Measurements from ENCODE around the gene TDRD3.

TDRD3 gene

DNA sequence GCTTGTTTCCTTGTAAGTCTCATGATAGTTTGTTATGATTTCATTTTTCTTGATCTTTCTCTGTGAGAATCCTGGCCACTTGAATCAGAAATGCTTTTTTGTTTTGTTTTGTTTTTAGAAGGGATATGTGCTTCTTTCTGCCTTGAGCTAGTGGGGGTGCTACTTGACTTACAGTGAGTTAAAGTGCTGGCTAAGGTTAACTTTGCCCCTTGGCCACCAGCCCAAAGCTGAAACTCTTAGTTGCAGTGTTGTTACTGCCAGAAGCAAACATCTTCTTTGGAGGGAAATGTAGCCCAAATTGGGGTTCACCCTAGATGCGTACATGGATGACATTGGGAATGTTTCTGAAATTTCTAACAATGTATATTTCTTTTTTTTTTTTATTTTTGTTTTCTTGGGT is 57.4 kb downstream of the TDRD3 start:
- WGBS: 100% methylated on average over 1 of the region's 1 CpG
- Histone ChIP-seq H3K36me3 (ENCODE audit: insufficient read depth, low read length) (0 out of 2 replicates have a peak, but pooled peaks cover 2% of the 10 kb centered on the region), H3K4me3 (ENCODE audit: low read length) (no peak overlapping the region), H3K27ac (ENCODE audit: low read depth, low read length) (no peak overlapping the region), H3K27me3 (ENCODE audit: insufficient read depth, low read length) (no peaks in the 10 kb centered on the region), H3K4me1 (ENCODE audit: insufficient read depth, low read length) (peaks cover 16% of the 10 kb centered on the region), H3K9ac (ENCODE audit: low read depth, low read length) (no peak overlapping the region), H3K9me3 (ENCODE audit: insufficient read depth, low read depth, low read length) (no peaks in the 10 kb centered on the region)

DNA sequence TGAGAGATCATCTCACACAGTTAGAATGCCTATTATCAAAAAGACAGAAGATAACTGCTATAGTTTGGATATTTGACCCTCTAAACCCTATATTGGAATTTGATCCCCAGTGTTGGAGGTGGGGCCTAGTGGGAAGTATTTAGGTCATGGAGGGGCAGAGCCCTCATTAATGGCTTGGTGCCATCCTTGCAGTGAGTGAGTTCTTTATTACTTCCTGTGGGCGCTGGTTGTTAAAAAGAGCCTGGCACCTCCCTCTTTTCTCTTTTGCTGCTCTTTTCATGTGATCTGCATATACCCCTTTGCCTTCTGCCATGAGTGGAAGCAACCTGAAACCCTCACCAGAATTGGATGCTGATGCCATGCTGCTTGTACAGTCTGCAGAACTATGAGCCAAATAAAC is 66.8 kb downstream of the TDRD3 start:
- no peaks in the 10 kb centered on the region for H3K27me3 ChIP-seq (ENCODE audit: insufficient read depth, low read length)
- WGBS: 89% methylated on average over 1 of the region's 1 CpG
- H3K27ac ChIP-seq (ENCODE audit: low read depth, low read length): no peak overlapping the region
- H3K9ac ChIP-seq (ENCODE audit: low read depth, low read length): no peak overlapping the region
- peaks cover 4% of the 10 kb centered on the region; the same call in 1 of the 2 replicates for H3K36me3 ChIP-seq (ENCODE audit: insufficient read depth, low read length)
- H3K9me3 ChIP-seq (ENCODE audit: insufficient read depth, low read depth, low read length): no peaks in the 10 kb centered on the region
- no peak overlapping the region for H3K4me3 ChIP-seq (ENCODE audit: low read length)
- H3K4me1 ChIP-seq (ENCODE audit: insufficient read depth, low read length): no peaks in the 10 kb centered on the region

DNA sequence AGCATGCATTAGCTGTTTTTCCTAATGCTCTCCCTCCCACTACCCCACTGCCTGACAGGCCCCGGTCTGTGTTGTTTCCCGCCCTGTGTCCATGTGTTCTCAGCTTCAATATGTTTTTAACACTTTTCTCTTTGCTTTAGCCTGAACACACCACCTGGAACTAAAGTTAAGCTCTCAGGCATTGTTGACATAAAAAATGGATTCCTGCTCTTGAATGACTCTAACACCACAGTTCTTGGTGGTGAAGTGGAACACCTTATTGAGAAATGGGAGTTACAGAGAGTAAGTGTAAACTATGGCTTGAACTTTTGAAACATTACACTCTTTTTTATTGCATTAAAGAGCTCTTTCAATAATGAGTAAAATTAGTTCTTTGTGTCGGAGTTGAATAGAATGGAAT is 70.1 kb downstream of the TDRD3 start:
- H3K27me3 ChIP-seq (ENCODE audit: insufficient read depth, low read length): no peaks in the 10 kb centered on the region
- H3K4me1 ChIP-seq (ENCODE audit: insufficient read depth, low read length): no peaks in the 10 kb centered on the region
- H3K9ac ChIP-seq (ENCODE audit: low read depth, low read length): no peak overlapping the region
- no peak overlapping the region for H3K4me3 ChIP-seq (ENCODE audit: low read length)
- 64% methylated on average over 2 of the region's 3 CpGs for WGBS
- no peaks in the 10 kb centered on the region for H3K36me3 ChIP-seq (ENCODE audit: insufficient read depth, low read length)
- H3K27ac ChIP-seq (ENCODE audit: low read depth, low read length): no peak overlapping the region
- H3K9me3 ChIP-seq (ENCODE audit: insufficient read depth, low read depth, low read length): no peaks in the 10 kb centered on the region

DNA sequence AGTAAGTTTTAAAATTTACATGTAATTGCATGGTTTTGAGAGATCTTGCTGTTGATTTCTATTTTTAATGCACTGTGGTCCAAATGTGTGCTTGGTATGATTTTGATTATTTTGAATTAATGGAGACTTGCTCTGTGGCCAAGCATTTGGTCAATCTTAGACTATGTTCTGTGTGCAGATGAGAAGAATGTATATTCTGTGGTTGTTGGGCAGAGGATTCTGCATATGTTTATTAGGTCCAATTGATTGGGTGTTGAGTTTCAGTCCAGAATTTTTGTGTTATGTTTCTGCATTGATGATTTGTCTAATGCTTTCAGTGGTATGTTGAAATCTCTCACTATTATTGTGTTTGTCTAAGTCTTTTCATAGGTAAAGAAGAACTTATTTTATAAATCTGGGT is 82.3 kb downstream of the TDRD3 start:
- Histone ChIP-seq H3K9ac (ENCODE audit: low read depth, low read length) (no peak overlapping the region), H3K4me3 (ENCODE audit: low read length) (no peak overlapping the region), H3K9me3 (ENCODE audit: insufficient read depth, low read depth, low read length) (peaks cover 9% of the 10 kb centered on the region; the same call in 1 of the 2 replicates), H3K4me1 (ENCODE audit: insufficient read depth, low read length) (no peaks in the 10 kb centered on the region), H3K27me3 (ENCODE audit: insufficient read depth, low read length) (no peaks in the 10 kb centered on the region), H3K27ac (ENCODE audit: low read depth, low read length) (no peak overlapping the region), H3K36me3 (ENCODE audit: insufficient read depth, low read length) (peaks cover 4% of the 10 kb centered on the region; the same call in 1 of the 2 replicates)

DNA sequence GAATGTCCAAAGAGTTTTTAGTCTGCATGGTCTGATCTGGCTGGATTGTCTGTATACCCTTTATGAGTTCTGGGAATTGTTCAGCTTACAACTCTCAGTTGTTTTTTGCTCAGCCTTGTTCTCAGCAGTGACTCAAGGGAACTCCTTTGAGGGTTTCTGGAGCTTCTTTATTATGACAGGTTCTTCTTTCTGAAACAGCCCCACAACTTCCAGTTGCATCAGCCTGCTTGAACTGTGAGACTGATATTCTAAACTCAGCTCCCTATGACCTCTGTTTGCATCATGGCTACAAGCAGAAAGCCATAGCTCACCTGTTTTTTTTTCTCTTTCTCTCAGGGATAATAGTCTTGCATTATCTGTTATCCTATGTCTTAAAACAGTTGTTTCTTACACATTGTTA is 85.0 kb downstream of the TDRD3 start:
- Histone ChIP-seq H3K36me3 (ENCODE audit: insufficient read depth, low read length) (peaks cover 12% of the 10 kb centered on the region; the same call in 1 of the 2 replicates), H3K4me1 (ENCODE audit: insufficient read depth, low read length) (no peaks in the 10 kb centered on the region), H3K9ac (ENCODE audit: low read depth, low read length) (no peak overlapping the region), H3K27me3 (ENCODE audit: insufficient read depth, low read length) (no peaks in the 10 kb centered on the region), H3K4me3 (ENCODE audit: low read length) (no peak overlapping the region), H3K9me3 (ENCODE audit: insufficient read depth, low read depth, low read length) (peaks cover 9% of the 10 kb centered on the region; the same call in 1 of the 2 replicates), H3K27ac (ENCODE audit: low read depth, low read length) (0 out of 2 replicates have a peak overlapping the region, but pooled peaks have one; percentile 24)

DNA sequence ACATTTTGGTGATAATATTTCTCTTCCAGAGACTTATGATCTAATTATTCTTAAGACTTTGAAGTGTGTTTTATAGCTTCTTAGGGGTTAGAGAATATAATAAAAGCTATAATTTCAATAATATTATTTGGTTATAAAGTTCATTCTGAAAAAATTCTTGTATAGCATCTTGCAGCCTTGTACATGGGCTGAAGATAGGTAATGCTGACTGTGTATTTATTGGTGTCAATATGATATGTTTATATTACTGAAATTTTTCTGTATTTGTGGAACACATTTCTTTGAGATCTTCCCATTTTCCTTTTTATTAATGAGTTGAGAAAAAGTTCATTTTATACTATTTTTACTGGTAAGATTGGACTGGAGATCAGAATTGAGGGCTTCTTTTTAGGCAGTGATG is 87.8 kb downstream of the TDRD3 start:
- Histone ChIP-seq H3K36me3 (ENCODE audit: insufficient read depth, low read length) (peaks cover 17% of the 10 kb centered on the region; the same call in 1 of the 2 replicates), H3K27me3 (ENCODE audit: insufficient read depth, low read length) (no peaks in the 10 kb centered on the region), H3K9me3 (ENCODE audit: insufficient read depth, low read depth, low read length) (peaks cover 9% of the 10 kb centered on the region; the same call in 1 of the 2 replicates), H3K4me3 (ENCODE audit: low read length) (no peak overlapping the region), H3K4me1 (ENCODE audit: insufficient read depth, low read length) (no peaks in the 10 kb centered on the region), H3K9ac (ENCODE audit: low read depth, low read length) (no peak overlapping the region), H3K27ac (ENCODE audit: low read depth, low read length) (no peak overlapping the region)

DNA sequence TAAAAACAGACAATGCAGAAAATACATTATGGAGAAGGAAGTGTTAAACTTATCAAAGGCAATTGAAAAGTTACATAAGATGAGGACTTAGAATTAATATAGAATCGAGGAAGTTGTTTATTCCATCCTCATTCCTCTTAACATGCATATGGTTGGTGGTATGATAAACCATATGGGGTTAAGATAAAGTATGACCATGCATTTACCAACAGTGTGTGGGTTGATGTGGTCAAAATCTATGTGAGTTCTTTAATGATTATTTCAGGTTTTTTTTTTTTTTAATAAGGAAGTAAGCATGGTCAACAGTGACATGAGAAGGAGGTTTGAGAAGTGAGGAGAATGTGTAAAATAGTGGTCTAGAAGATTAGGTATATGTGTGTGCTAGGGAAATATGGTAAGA is 94.5 kb downstream of the TDRD3 start:
- peaks cover 18% of the 10 kb centered on the region for H3K4me1 ChIP-seq (ENCODE audit: insufficient read depth, low read length)
- H3K9ac ChIP-seq (ENCODE audit: low read depth, low read length): no peak overlapping the region
- H3K9me3 ChIP-seq (ENCODE audit: insufficient read depth, low read depth, low read length): peaks cover 6% of the 10 kb centered on the region
- H3K27me3 ChIP-seq (ENCODE audit: insufficient read depth, low read length): no peaks in the 10 kb centered on the region
- H3K36me3 ChIP-seq (ENCODE audit: insufficient read depth, low read length): peaks cover 17% of the 10 kb centered on the region; the same call in 1 of the 2 replicates
- 78% methylated on average over 1 of the region's 1 CpG for WGBS
- no peak overlapping the region for H3K27ac ChIP-seq (ENCODE audit: low read depth, low read length)
- no peak overlapping the region for H3K4me3 ChIP-seq (ENCODE audit: low read length)

DNA sequence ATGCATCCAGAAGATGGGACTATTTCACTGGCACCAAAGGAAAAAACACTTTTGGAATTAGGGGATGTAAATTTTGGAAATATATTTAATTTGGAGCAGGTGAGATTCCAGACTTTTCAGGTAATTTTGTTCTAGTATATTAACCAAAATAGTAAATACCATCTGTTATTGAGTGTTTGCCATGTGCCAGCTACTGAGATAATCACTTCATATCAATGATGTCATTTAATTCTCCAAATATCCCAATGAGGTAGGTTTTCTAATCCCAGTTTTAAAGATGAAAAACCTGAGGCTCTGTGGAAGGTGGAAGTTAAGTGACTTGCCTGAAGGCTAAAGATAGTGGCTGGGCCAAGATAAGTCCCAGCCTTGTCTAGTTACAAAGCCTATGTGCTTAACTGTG is 95.2 kb downstream of the TDRD3 start:
- H3K27ac ChIP-seq (ENCODE audit: low read depth, low read length): no peak overlapping the region
- H3K9ac ChIP-seq (ENCODE audit: low read depth, low read length): no peak overlapping the region
- H3K4me1 ChIP-seq (ENCODE audit: insufficient read depth, low read length): peaks cover 18% of the 10 kb centered on the region
- peaks cover 20% of the 10 kb centered on the region; the same call in 1 of the 2 replicates for H3K36me3 ChIP-seq (ENCODE audit: insufficient read depth, low read length)
- no peak overlapping the region for H3K4me3 ChIP-seq (ENCODE audit: low read length)
- no peaks in the 10 kb centered on the region for H3K27me3 ChIP-seq (ENCODE audit: insufficient read depth, low read length)
- H3K9me3 ChIP-seq (ENCODE audit: insufficient read depth, low read depth, low read length): peaks cover 10% of the 10 kb centered on the region

DNA sequence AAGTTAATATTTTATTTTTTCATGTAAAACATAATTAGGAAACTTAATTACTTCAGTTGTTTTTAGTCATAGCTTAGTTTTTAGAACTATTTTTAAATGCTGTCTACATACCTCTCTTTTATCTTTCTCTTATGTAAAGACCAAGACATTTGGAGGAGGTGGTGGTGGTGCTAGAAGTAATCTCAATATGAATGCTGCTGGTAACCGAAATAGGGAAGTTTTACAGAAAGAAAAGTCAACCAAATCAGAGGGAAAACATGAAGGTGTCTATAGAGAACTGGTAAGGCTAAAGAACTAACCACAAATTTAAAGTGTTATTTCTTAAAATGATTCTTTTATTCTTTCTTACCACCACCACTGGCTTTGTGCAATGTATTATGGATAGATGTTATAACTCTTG is 97.3 kb downstream of the TDRD3 start:
- WGBS: 13% methylated on average over 1 of the region's 1 CpG
- Histone ChIP-seq H3K4me1 (ENCODE audit: insufficient read depth, low read length) (peaks cover 18% of the 10 kb centered on the region), H3K9ac (ENCODE audit: low read depth, low read length) (no peak overlapping the region), H3K27ac (ENCODE audit: low read depth, low read length) (peak overlapping the region; percentile 38; the same call in 1 of the 2 replicates), H3K9me3 (ENCODE audit: insufficient read depth, low read depth, low read length) (peaks cover 18% of the 10 kb centered on the region), H3K27me3 (ENCODE audit: insufficient read depth, low read length) (no peaks in the 10 kb centered on the region), H3K36me3 (ENCODE audit: insufficient read depth, low read length) (peaks cover 27% of the 10 kb centered on the region), H3K4me3 (ENCODE audit: low read length) (no peak overlapping the region)

DNA sequence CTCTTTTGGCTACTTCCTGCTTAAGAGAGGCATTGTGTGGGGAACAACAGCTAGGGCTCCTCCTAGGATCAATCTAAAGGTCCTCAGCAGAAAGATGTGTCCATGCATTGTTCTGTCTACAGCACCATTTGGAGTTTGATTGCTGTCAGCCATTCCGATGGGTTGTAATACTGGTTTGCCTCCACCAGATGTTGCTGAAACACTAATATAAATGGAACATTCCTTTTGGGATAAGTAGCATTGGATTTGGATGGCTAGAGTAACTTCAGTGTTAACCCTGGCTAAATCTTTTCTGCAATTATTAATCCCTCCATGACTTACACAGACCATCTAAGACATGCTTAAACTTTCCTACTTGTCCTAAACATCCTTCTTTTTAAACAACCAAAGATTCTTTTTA is 104.2 kb downstream of the TDRD3 start:
- Histone ChIP-seq H3K4me3 (ENCODE audit: low read length) (no peak overlapping the region), H3K27ac (ENCODE audit: low read depth, low read length) (no peak overlapping the region), H3K27me3 (ENCODE audit: insufficient read depth, low read length) (no peaks in the 10 kb centered on the region), H3K36me3 (ENCODE audit: insufficient read depth, low read length) (peaks cover 66% of the 10 kb centered on the region), H3K9ac (ENCODE audit: low read depth, low read length) (no peak overlapping the region), H3K9me3 (ENCODE audit: insufficient read depth, low read depth, low read length) (peaks cover 69% of the 10 kb centered on the region), H3K4me1 (ENCODE audit: insufficient read depth, low read length) (no peaks in the 10 kb centered on the region)
- WGBS: 92% methylated on average over 1 of the region's 1 CpG

DNA sequence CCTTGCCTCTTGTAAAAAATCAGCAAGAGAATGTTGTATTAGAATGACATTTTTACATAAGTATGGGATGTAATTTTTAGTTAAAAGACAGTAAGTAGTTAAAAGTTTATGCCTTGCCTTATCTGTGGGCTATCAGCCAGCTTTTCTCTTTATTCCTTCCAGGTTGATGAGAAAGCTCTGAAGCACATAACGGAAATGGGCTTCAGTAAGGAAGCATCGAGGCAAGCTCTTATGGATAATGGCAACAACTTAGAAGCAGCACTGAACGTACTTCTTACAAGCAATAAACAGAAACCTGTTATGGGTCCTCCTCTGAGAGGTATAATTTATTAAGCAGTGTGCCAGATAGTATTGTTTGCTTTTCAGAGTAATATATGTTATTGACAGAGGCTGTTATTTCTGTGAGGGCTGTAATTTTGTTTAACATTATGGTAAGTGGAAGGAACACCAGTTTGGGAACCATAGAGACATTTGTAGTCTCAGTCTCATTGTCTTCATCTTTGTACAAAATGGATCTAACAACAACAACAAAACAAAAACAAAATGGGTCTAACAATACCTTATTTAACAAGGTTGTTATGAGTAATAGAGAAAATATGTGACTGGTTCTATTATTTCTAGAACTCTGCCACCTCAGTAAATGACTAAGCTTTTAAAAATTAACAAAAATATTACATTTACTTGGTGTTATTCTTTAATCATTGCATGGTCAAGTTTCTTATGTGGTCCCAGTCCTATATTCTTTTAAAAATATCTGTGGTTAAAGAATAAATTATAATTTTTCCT is 112.8 kb downstream of the TDRD3 start:
- Histone ChIP-seq H3K4me1 (ENCODE audit: insufficient read depth, low read length) (peaks cover 20% of the 10 kb centered on the region), H3K9me3 (ENCODE audit: insufficient read depth, low read depth, low read length) (peaks cover 20% of the 10 kb centered on the region), H3K27me3 (ENCODE audit: insufficient read depth, low read length) (no peaks in the 10 kb centered on the region), H3K4me3 (ENCODE audit: low read length) (no peak overlapping the region), H3K9ac (ENCODE audit: low read depth, low read length) (0 out of 2 replicates have a peak overlapping the region, but pooled peaks have one; percentile 13), H3K27ac (ENCODE audit: low read depth, low read length) (no peak overlapping the region), H3K36me3 (ENCODE audit: insufficient read depth, low read length) (peaks cover 24% of the 10 kb centered on the region; the same call in 1 of the 2 replicates)
- 97% methylated on average over 3 of the region's 3 CpGs for WGBS

Data from HUES64 (cell line).